ENCODE measurements around the gene ANKRD44. TPM values are rescaled to one million over a fixed set of nuclear protein-coding genes. Genes with fewer than 3 reads are reported as not detected.

ANKRD44 gene
- 2.4 and 4.3 TPM in 2 replicates for total RNA-seq

GRCh38 chr2:197310271-197310985 lies at the start of gene ANKRD44:
Gene ANKRD44 (minus strand): TSS chr2:197310780. CDS start chr2:197310604, 176 bp downstream.
- Histone ChIP-seq H3K27me3 (ENCODE audit: control insufficient read depth, insufficient read depth, low read length) (no peaks in the 10 kb centered on the region), H3K36me3 (ENCODE audit: control insufficient read depth, insufficient read depth, low read length) (no peaks in the 10 kb centered on the region), H3K4me3 (ENCODE audit: low read depth, low read length) (peak within 1 kb of the TSS; percentile 73)
- DNase-seq (ENCODE audit: low read depth): peak; percentile 16
- TF ChIP-seq, protein P1, sequence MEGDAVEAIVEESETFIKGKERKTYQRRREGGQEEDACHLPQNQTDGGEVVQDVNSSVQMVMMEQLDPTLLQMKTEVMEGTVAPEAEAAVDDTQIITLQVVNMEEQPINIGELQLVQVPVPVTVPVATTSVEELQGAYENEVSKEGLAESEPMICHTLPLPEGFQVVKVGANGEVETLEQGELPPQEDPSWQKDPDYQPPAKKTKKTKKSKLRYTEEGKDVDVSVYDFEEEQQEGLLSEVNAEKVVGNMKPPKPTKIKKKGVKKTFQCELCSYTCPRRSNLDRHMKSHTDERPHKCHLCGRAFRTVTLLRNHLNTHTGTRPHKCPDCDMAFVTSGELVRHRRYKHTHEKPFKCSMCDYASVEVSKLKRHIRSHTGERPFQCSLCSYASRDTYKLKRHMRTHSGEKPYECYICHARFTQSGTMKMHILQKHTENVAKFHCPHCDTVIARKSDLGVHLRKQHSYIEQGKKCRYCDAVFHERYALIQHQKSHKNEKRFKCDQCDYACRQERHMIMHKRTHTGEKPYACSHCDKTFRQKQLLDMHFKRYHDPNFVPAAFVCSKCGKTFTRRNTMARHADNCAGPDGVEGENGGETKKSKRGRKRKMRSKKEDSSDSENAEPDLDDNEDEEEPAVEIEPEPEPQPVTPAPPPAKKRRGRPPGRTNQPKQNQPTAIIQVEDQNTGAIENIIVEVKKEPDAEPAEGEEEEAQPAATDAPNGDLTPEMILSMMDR (IDR thresholded peaks at IDR 0.05; ENCODE audit: insufficient read depth, low read length, poor library complexity, severe bottlenecking): no peak

DNA sequence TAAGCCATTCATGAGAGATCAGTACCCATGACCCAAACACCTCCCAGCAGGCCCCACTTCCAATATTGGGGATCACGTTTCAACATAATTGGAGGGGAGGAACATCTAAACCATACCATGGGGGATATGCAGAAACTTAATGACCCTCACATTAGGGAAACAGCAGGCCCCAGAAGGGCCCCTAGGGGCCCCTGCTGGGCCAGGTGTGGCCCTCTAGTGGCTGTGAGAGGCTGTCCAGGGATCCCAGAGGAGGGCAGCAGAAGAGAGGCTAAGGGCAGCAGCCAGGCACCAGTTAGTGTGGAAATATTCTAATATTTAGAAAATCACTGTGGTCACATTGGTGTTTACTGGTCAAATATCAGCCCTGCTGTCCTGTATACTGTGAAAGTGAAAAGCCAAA lies 49.3 kb upstream of the ANKRD44 start:
- Histone ChIP-seq H3K27me3 (ENCODE audit: control insufficient read depth, insufficient read depth, low read length) (no peaks in the 10 kb centered on the region), H3K4me3 (ENCODE audit: low read depth, low read length) (no peak overlapping the region), H3K36me3 (ENCODE audit: control insufficient read depth, insufficient read depth, low read length) (no peaks in the 10 kb centered on the region)
- TF ChIP-seq, protein P1 (IDR thresholded peaks at IDR 0.05; ENCODE audit: insufficient read depth, low read length, poor library complexity, severe bottlenecking): no peak
- no peak for DNase-seq (ENCODE audit: low read depth)

DNA sequence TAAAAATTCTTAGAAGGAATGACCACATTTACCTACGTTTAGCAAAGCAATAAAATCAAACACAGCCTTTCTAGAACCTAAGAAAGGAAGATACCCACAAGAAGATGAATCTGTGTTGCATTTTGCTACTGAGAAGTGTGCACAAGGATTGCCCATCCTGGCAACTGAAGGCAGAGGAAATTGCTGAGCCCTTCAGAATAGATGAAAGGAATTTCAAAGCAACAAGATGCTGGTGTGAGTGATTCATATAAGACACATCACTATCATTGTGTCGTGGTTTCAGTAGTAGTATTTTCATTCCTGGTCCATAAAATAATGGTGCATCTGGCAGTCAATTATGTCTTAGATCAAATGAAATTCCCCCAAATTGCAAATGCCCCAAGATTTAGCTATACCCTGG lies 48.4 kb upstream of the ANKRD44 start:
- no peak for DNase-seq (ENCODE audit: low read depth)
- H3K4me3 ChIP-seq (ENCODE audit: low read depth, low read length): no peak overlapping the region
- H3K27me3 ChIP-seq (ENCODE audit: control insufficient read depth, insufficient read depth, low read length): no peaks in the 10 kb centered on the region
- TF ChIP-seq, protein P1 (IDR thresholded peaks at IDR 0.05; ENCODE audit: insufficient read depth, low read length, poor library complexity, severe bottlenecking): no peak
- H3K36me3 ChIP-seq (ENCODE audit: control insufficient read depth, insufficient read depth, low read length): no peaks in the 10 kb centered on the region

DNA sequence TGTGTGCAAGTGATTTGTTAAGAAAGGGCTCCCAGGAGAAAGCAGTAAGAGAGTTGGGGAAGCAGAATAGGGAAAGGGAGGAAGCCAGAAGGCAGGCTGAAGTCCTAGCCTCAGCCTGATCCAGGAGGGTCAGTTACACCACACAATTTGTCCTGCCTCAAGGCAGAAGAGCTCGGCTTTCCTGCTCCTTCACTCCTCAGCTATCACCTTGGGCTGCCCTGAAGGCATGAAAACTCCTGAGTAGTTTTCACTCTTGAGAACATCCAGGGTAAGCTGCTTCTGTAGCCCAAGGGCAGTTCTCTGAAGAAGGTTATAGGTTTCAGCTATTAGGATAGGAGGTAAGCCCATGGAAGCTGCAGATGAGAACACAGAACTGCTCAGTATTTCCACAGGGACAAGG lies 47.4 kb upstream of the ANKRD44 start:
- TF ChIP-seq, protein P1 (IDR thresholded peaks at IDR 0.05; ENCODE audit: insufficient read depth, low read length, poor library complexity, severe bottlenecking): no peak
- H3K4me3 ChIP-seq (ENCODE audit: low read depth, low read length): no peak overlapping the region
- no peaks in the 10 kb centered on the region for H3K27me3 ChIP-seq (ENCODE audit: control insufficient read depth, insufficient read depth, low read length)
- DNase-seq (ENCODE audit: low read depth): no peak
- H3K36me3 ChIP-seq (ENCODE audit: control insufficient read depth, insufficient read depth, low read length): no peaks in the 10 kb centered on the region

- TF ChIP-seq, protein P1 (IDR thresholded peaks at IDR 0.05; ENCODE audit: insufficient read depth, low read length, poor library complexity, severe bottlenecking): peak; percentile 33
- H3K4me3 ChIP-seq (ENCODE audit: low read depth, low read length): no peak overlapping the region
- DNase-seq (ENCODE audit: low read depth): no peak
- no peaks in the 10 kb centered on the region for H3K27me3 ChIP-seq (ENCODE audit: control insufficient read depth, insufficient read depth, low read length)
- H3K36me3 ChIP-seq (ENCODE audit: control insufficient read depth, insufficient read depth, low read length): no peaks in the 10 kb centered on the region
Observed at GRCh38 chr2:197356136-197356535, 45.6 kb upstream of the ANKRD44 start.

DNA sequence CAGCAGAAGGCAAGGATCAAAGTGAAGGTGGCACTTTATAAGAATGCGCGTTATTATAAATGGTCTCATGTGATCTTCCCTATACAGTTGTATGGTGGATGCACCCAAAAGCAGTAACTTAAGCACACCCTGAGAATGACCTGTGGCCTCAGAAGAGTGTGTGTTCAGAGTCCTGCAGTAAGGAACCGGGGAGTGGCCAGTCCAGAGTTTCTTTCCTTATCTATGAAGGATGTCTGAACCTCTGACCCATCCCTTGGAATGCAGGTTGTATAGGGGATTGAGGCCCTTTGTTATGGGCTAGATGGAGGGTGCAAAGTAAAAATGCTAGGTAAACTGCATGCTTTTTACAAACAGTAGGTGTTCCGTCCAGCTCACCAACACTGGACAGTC lies 43.6 kb upstream of the ANKRD44 start:
- TF ChIP-seq, protein P1 (IDR thresholded peaks at IDR 0.05; ENCODE audit: insufficient read depth, low read length, poor library complexity, severe bottlenecking): no peak
- DNase-seq (ENCODE audit: low read depth): no peak
- Histone ChIP-seq H3K27me3 (ENCODE audit: control insufficient read depth, insufficient read depth, low read length) (no peaks in the 10 kb centered on the region), H3K4me3 (ENCODE audit: low read depth, low read length) (no peak overlapping the region), H3K36me3 (ENCODE audit: control insufficient read depth, insufficient read depth, low read length) (no peaks in the 10 kb centered on the region)

All from kidney epithelial cell (primary cell).